Epithelial cell of prostate (primary cell): Measurements from ENCODE around the gene IQCF6.
"Not testable (repeated sequence)": the region's sequence is repeated elsewhere in the genome, so short reads cannot be mapped to it uniquely, and the experiment has no call there.

Experiments
- DNase-seq: peaks from one replicate; pipeline ENCODE4 v3.0.0-alpha.2; 2011; ENCODE audit warnings: low read depth, low spot score
- H3K27ac ChIP-seq: fragments of 450-650 bp; 2 replicates; pipeline ENCODE4 v1.5.1; 2017; ENCODE audit warnings: mild to moderate bottlenecking

The IQCF6 gene

GRCh38 chr3:51779137-51779536, at the start of gene IQCF6:
Gene IQCF6 (minus strand): TSS chr3:51779237. CDS start chr3:51779224, 13 bp downstream.
- H3K27ac ChIP-seq: no peak within 1 kb of the TSS
- DNase-seq: no peak

- DNase-seq: no peak
- H3K27ac ChIP-seq: no peak overlapping the region
Observed at GRCh38 chr3:51828297-51828696, 49.3 kb upstream of the IQCF6 start.

DNA sequence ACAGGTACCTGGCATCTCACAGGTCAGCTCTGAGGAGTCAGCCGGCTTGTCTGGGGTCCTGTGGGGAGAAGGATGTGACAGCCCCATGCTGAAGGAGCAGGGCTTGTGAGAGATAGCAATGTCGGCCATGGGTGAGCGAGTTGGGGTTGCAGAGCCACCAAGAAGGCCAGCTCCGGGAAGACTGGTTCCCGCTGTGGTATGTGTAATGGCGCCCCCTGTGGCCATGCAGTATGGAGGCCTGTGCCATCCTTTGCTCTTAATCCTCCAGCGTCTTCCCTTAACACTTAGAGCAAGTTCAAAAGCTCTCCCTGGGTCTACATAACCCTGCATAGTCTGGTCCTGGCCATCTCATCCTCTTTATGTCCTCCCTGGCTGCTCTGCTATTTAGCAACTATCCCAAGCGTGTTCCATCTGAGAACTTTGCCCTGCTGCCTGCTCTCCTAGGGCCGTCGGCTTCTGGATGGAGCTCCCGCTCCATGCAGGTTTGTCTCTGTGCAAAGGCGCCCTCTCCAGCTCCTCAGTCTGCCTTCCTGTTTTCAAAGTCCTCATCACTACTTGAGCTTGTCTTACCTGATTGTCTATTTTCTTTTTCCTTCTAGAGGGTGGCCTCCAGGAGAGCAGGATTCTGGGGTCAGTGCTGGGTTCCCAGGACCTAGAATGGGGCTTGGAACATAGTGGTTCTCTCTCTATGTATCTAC, 40.8 kb upstream of the IQCF6 start:
- H3K27ac ChIP-seq: no peak overlapping the region
- no peak for DNase-seq

- no peak overlapping the region for H3K27ac ChIP-seq
- no peak for DNase-seq
Observed at GRCh38 chr3:51819151-51819550, 40.1 kb upstream of the IQCF6 start.

DNA sequence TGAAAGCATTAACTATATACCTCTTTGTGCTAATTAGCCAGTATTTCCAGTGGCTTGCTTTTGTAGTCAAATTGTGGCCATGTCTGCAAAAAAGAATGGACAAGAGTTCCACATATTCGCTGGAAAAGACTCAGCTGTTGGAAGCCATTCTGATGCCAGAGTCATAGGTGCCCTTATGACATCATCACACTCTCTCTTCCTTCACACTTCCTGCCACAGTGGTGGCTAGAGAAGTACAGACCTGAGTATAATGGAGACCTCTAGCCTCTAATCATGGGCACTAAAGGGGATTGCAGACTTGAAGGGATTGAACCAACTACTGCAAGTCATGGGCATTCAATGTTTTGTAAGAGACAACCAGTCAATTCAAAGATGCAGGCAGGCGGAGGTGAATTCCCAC, 38.3 kb upstream of the IQCF6 start:
- no peak overlapping the region for H3K27ac ChIP-seq
- no peak for DNase-seq

DNA sequence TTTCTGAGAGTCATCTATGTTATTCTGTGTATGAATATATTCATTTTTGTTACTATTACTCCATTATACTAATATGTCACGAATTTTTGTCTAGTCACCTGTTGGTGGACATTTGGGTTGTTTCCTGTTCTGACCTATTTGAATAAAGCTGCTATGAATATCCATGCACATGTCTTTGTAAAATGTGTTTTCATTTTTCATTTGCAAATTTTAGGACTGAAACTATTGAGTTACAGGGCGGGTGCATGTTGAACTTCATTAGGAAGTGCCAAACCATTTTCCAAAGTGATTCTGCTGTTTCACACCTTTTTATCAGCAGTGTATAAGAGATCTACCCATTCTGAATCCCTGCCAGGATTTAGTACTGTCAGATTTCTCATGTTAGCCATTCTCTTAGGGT, 37.7 kb upstream of the IQCF6 start:
- DNase-seq: no peak
- H3K27ac ChIP-seq: no peak overlapping the region

DNA sequence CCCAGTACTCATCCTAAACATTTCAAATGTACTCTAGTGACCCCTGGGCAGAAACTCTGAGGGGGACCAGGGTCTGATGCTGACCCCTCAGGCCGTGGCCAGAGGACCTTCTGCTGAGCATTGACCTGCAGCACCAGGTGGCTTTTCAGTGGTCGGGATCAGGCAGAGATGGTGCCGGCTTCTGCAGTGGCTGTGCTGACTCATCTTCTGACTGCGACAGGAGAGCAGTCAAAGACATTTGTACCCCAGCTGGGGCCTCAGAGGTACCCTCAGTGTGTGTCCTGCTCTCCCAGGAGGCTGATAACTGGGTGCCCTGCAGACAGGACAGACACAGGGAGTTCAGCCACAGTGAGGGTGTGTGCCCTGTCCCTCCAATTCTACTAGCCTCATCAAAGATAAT, 36.6 kb upstream of the IQCF6 start:
- no peak overlapping the region for H3K27ac ChIP-seq
- no peak for DNase-seq

DNA sequence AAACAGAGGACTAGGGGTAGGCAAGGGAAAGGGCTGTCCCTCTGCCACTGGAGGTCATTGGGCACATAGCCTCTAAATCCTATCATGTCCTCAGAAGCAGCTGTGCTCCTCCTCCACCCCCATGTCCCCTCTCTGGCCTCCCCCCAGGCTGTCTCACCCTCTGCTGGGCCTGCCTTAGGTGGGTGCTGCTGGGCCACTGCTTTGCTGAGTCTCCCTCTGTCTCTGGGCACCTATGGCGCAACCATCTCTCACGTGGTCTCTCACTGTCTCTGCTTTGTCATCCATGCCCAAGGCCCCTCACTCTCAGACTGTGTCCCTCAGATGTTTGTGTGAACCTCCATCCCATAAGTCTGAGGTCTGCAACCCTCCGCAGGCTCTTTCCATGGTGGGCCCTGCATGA, 35.0 kb upstream of the IQCF6 start:
- DNase-seq: no peak
- H3K27ac ChIP-seq: no peak overlapping the region

GRCh38 chr3:51813539-51813938, 34.5 kb upstream of the IQCF6 start:
- DNase-seq: no peak
- H3K27ac ChIP-seq: no peak overlapping the region

GRCh38 chr3:51808934-51809333, 29.9 kb upstream of the IQCF6 start:
- no peak for DNase-seq
- no peak overlapping the region for H3K27ac ChIP-seq

DNA sequence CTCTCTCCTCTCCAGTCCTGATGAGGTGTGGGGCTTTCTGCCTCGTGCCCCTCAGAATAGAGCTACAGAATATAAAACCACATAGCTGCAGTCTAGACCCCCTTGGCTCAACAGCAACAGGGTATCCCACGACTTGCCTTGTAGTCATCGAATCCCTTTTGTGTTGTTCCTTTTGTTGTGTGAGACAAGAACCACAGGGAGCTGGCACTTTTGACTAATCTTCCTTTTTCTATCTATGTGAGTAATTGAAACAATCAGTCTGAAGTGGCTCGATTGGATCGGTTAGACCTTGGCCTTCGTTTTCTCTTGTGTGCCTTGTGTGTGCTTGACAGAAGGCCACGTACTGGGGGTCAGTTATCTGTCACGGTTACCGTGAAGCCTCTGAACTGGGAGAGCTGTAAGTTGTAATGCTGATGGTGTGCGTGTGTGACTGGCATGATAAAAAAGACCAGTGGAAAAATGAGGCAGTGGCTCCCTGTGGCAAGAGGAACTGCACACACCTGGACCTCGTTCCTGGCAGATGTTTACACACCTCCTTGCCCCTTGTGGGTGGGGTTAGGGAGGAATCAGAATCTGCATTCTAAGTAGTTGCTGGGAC, 23.2 kb upstream of the IQCF6 start:
- no peak overlapping the region for H3K27ac ChIP-seq
- no peak for DNase-seq

- no peak for DNase-seq
- no peak overlapping the region for H3K27ac ChIP-seq
Observed at GRCh38 chr3:51800750-51801125, 21.7 kb upstream of the IQCF6 start.

DNA sequence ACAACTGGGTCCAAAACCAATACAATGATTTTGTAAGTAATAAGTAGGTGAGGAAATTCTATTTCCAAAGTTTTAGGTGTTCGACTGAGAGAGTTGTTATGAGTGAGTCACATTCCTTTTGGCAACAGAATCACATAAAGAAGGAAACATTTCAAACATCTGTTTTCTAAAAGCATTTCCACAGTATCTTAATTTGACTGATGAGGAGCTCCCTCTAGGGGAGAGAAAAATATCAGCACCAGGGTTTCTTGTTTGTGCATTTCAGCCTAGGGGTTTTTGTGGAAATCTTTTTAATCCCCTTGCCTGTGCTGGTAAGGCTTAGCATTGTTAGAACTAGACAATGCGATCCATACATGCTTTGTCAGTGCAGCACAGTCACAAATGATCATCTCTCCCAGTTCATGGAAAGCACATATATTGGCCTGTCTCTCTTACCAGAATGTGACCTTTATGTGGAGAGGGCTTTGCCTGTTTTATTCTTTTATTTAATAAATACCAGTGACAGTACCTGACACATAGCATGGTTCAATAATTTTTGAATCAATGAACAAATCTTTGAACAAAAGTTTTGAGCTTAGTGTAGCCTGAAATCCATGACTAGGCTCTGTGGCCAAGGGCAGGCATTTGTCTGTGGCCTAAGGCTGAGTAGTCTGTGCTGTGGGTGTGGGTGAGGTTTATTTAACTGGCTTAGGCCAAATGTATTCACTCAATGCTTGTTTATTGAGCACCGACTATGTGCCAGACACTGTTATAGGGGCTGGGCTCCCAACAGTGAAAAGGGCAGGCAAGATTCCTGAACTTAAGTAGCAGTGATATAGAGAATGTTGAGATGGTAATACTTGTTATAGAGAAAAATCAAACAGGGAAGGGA, 21.1 kb upstream of the IQCF6 start:
- DNase-seq: peak; percentile 16
- no peak overlapping the region for H3K27ac ChIP-seq

- DNase-seq: no peak
- no peak overlapping the region for H3K27ac ChIP-seq
Observed at GRCh38 chr3:51798411-51798963, 19.4 kb upstream of the IQCF6 start.

DNA sequence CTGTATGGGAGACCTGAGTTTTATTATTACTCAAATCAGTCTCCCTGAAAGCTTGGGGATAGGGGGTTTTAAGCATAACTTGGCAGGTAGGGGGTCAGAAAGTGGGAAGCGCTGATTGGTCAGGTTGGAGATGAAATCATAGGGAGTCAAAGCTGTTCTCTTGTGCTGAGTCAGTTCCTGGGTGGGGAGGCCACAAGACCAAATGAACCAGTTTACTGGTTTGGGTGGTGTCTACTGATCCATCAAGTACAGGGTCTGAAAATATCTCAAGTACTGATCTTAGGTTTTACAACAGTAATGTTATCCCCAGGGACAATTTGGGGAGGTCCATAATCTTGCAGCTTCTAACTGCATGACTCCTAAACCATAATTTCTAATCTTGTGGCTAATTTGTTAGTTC, 17.8 kb upstream of the IQCF6 start:
- no peak for DNase-seq
- no peak overlapping the region for H3K27ac ChIP-seq

DNA sequence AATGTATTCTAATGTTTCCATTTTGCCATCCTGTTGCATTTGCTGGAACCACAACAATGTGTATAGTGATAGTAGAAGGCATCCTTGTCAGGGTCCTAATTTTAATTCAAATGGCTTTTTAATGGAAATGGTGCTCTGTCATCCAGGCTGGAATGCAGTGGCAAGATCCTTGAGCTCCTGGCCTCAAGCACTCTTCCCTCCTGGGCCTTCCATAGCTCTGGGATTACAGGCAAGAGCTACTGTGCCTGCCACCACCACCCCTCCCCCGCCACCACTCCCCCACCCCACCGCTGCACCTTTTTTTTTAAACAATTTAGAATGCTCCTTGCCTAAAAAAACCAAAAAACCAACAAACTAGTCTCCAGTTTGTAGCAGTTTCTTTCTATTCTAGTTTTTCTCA, 15.2 kb upstream of the IQCF6 start:
- DNase-seq: no peak
- no peak overlapping the region for H3K27ac ChIP-seq

DNA sequence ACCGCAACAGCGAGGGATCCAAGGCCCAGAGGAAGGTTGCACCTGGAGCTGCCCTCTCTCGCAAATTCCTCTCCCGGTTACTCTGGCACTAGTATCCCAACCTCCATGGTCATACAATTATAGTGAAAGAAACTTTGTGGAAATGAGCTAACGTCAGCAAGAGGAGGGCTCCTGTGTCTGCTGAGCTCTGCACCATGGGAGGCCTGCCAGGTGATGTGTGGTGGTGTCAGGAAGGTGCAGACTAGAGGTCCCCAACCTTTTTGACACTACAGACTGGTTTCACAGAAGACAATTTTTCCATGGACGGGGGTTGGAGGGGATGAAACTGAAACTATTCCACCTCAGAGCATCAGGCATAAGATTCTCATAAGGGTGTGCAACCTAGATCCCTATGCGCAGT, 13.2 kb upstream of the IQCF6 start:
- DNase-seq: no peak
- no peak overlapping the region for H3K27ac ChIP-seq

DNA sequence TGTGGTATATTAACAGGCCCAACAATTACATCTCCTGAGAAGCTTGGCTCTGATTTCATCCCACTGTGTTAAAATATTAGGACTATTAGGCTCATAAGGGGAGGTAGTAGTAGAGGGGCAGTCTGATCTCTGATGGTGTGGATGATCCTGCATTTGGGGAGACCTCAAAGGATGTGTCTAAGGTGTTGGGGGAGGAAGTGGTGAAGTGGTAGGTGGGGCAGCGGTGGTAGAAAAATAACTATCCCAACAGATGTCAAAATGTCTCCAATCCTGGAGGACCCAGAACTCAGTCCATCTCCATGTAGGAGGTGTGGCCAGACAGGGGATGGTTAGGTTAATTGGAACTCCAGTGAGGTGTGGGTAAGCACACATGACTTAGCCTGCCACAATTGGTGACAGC, 10.4 kb upstream of the IQCF6 start:
- no peak for DNase-seq
- H3K27ac ChIP-seq: no peak overlapping the region

GRCh38 chr3:51787576-51787975, 8.5 kb upstream of the IQCF6 start:
- not testable (repeated sequence) for H3K27ac ChIP-seq, DNase-seq

- no peak for DNase-seq
- H3K27ac ChIP-seq: no peak overlapping the region
Observed at GRCh38 chr3:51786267-51786666, 7.2 kb upstream of the IQCF6 start.

DNA sequence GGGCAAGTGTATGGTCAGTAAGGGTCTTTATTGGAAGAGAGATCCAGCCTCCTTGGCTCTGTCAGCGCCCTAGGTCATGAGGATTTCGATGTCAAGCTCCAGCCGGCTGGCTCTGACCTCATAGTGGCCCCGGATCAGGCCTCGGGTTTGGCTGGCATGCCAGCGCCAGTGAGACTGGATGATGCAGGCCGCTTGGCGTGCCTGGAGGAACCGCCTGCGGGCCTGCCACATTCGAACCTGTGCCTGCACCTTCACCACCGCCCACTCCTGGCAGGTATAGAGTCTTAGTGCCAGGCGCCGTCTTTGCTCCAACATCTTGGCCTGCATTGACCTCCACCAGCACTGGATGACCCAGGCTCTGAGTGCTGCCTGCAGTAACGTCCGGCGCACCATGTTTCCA, 483 bp downstream of the IQCF6 start:
- no peak overlapping the region for H3K27ac ChIP-seq
- no peak for DNase-seq
